Activated CD8-positive, alpha-beta memory T cell treated with anti-CD3 and anti-CD28 coated beads, Interleukin-2, amount 50 U/mL, for 48 hours (primary cell): ENCODE measurements around the gene TMEM131L.
"Not testable (repeated sequence)": the region's sequence is repeated elsewhere in the genome, so short reads cannot be mapped to it uniquely, and the experiment has no call there.

Experiments
- DNase-seq: peaks from one replicate; pipeline ENCODE4 v3.0.0-alpha.2; 2020

Gene TMEM131L

DNA sequence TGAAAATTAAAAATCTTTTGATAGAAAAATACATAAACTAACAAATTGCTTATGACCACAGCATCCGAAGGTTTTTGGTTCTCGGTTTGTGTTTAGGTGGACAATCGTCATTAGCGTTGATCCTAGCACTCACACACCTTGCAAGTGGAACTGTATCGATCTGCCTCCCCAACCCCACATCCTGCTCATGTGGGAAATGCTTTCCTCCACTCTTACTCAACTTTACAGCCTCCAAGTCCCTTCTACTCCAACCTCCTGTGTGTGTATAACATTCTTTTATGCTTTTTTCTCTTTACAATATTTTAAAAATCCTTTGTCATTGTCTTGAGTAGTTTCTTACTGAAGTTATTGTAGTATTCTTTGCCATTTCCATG, 15.6 kb upstream of the TMEM131L start:
- DNase-seq, result peak; percentile 46

DNA sequence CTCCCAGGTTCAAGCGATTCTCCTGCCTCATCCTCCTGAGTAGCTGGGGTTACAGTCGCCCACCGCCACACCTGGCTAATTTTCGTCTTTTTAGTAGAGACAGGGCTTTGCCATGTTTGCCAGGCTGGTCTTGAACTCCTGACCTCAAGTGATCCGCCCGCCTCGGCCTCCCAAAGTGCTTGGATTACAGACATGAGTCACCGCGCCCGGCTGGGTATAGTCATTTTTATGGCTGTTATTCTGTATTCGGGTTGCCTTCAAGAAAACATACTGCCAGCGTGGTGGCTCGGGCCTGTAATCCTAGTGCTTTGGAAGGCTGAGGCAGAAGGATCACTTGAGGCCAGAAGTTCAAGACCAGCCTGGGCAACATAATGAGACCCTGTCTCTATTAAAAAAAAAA, 15.0 kb upstream of the TMEM131L start:
- peak; percentile 44 for DNase-seq

DNA sequence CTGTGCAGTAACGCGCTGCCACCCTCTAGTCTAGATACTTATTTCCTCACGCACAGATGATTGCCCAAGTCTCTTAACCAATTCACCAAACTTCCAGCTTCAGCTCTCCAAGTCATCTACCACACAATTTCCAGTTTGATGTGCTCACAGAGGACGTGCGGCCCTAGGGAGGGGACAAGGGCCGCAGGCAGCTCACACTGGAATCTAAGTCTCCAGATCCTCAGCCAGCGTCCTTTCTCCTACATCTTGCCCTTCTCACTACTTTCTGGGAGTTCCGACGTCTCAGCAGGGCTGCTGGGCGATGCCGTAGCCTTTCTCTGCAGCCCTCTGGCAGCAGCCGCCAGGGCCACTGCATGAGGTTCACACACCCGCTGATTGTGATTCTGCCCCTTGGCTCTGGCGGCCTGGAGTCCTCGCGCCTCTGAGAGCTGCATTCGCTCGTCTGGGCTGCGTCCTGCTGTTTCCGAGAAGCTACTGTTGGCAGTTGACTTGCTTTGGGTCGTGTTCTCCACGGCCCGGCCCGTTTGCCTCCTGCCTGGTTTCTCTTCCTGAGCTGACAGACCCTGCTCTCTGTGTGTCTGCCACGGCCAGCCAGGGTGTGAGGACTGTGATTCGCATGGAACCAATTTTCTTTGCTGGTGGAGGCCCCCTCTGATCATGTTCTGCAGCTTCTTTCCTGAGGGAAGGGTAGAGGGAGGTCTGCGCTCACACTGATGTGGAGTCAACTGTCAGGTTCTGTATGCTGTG, 14.1 kb upstream of the TMEM131L start:
- DNase-seq, result peak; percentile 49

DNA sequence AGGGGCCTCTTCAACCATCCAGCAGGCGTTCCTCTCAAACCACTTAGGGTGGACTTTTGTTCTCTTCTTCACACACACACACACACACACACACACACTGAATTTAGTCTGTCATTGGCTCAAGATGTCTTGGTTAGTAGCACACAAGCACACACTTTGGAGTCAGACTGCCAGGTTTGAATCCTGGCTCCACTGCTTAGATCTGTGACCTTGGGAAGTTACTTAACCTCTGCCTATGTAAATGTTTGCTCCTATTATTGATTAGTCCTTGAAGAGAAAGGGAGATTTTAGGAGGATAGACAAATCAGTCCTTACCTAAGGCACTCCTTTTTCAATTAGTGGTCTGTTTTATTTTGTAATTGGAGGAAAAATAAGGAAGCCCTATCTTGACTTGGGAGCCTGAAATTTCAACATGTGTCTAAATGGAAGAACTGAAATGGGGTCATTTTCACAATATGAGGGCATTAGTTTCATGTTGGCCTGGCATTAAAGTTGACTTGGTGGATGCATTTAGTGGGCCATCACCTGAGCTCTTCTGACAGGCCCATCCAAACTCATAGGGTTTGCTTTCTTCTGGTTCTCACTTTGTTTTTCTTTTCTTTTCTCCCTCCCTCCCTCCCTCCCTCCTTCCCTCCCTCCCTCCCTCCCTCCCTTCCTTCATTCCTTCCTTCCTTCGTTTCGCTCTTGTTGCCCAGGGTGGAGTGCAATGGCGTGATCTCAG, 13.3 kb upstream of the TMEM131L start:
- DNase-seq, result no peak

DNA sequence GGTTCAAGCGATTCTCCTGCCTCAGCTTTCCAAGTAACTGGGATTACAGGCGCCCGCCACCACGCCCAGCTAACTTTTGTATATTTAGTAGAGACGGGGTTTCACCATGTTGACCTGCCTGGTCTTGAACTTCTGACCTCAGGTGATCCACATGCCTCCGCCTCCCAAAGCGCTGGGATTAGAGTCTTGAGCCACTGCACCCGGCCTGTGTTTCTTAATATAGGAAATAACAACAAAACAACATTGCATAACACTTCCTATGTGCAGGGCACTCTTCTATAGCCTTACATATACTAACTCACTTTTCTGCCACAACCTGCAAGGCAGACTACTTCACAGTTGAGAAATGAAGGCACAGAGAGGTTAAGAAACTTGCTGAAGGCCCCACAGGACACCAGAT, 12.8 kb upstream of the TMEM131L start:
- no peak for DNase-seq

DNA sequence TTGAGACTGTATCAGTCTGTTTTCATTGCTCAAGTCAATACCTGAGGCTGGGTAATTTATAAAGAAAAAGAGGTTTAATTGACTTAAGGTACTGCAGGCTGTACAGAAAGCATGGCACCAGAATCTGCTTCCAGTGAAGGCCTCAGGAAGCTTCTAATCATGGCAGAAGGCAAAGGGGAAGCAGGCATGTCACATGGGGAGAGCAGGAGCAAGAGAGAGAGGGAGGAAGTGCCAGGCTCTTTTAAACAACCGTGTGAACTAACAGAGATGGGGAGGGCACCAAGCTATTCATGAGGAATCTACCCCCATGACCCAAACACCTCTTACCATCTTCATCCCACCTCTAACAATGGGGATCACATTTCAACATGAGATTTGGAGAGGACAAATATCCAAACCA, 7.2 kb upstream of the TMEM131L start:
- DNase-seq, result no peak

DNA sequence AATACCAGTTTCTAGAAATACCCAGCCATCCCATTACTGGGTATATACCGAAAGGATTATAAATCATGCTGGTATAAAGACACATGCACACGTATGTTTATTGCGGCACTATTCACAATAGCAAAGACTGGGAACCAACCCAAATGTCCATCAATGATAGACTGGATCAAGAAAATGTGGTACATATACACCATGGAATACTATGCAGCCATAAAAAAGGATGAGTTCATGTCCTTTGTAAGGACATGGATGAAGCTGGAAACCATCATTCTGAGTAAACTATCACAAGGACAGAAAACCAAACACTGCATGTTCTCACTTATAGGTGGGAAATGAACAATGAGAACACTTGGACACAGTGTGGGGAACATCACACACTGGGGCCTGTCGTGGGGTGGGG, 4.6 kb upstream of the TMEM131L start:
- DNase-seq, result not testable (repeated sequence)

DNA sequence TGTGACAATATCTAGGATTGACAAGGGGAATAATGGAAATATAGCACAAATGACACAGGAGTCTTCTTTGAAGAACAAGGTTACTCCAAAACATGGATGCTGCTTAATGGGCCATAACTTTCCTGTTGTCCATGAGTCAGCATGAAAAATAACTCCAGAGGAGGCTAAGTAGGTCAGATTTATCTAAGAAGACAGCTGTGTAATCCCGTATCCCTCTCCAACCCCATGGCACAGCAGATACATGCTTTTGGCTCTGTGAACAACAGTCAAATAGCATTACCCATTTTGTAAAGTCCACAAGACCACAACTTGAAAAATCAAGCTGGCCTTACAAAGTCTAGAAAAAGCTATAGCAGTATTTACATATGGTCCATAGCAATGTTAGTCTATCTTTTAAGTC, 2.1 kb upstream of the TMEM131L start:
- DNase-seq, result no peak

DNA sequence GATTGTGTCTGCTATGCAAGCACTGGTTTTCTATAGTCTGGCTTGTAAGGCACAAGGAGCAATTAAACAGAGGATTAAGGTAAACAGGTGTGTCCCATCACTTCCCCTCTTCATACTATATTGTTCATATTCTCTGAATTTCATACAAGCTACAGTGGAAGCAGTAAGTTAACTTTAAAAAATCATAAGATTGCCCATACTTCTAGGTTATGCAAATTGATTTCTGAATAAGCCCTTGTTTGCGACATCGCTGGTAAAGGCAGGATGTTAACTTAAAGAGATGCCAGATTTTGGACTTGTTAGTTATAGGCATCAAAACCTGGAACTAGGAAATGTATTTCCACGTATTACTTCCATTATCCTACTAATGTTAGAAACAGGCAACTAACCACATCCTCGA, 1.0 kb upstream of the TMEM131L start:
- DNase-seq, result no peak

DNA sequence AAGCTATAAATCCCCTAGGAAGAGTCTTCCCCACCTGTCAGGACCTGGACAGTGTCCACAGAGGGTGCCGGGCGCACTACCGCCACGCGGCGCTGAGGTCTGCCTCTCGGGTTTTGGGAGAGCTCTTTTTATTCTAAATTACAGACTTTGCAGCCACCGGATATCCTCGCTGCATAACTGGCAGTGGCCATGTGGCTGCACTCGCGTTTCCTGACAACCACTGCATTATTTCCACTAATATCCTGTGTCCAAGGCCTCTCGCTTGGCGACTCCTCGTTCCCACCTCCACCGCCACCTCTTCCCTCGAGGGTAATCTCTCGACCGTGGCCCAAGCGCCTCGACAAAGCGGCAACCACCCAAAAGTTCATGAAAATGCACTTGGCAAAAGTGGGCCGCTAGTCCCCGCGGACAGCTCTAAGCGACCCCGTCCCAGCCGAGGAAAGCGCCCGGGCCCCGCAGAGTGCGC, 512 bp upstream of the TMEM131L start:
- no peak for DNase-seq

DNA sequence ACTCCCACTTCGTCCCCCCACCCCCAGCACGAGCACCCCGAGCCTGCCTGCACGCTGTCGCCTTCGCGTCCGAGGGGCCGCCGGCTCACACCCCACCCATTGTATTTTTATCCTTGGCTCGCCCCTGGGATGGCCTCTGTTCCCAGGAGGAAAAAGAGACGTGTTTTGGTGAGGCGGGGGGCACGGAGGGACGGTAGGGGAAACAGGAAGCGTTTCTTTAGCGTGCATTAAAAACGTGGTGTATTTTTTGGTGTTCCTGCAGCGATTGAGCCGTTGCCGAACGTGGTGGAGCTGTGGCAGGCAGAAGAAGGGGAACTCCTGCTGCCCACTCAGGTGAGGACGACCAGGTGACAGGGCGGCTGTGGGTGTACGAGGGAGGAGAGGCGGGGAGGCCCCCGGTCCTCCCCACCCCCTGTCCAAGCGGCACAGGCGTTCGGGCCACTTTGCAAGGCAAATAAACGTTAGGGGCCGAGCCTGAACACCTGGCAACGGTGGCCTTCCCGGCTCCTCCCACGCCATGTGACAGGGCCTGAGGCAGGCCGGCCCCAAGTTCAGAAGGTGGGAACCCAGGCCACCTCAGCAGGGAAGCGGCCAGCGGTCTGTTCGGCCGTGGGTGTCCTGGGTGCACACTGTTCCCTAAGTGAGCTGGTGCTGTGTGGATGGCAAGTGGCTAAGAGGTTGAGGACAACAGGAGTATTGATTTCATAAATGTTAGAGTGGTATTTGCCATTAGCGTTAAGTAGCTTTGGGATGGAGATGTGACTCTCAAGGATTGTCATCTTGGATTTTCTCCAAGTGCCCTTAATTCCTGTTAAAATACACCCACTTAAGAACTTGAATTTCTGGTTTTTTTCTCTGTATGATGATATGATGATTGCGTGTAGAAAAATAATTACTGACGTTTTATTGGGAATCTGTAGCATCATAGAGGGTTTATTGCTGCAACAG, 1.1 kb downstream of the TMEM131L start:
- DNase-seq, result peak; percentile 73

DNA sequence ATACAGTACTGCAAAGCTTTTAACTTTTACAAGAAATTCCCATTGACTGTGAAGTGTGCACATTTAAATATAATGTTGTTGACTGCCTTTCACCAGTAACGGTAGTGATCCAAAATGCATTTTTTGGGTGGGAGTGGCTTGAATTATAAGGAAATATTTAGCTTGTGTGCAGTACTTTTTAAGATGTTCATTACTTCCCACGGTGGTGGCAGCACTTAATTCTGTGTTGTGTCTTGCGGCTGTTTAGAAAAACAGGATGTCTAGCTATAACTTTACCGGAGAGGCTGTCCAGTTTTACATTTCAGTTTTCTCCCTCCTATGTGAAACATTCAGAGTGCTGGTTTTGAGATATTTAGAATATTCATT, 1.7 kb downstream of the TMEM131L start:
- DNase-seq, result no peak

DNA sequence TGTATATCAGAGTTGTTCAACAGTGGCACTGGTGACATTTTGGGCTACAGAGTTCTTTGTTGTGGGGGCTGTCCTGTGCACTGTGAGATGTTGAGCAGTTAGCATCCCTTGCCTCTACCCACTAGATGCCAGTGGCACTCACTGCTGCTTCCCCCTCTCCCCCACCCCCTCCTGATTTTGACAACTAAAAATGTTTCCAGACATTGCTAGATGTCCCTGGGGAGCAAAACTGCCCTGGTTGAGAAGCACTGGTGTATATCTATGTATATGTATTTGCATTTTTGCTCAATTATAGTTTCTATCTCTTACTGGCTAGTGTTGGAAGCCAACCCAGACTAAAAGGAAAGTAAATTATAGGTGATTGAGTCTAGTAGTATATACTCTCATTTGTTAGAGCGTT, 2.4 kb downstream of the TMEM131L start:
- no peak for DNase-seq

DNA sequence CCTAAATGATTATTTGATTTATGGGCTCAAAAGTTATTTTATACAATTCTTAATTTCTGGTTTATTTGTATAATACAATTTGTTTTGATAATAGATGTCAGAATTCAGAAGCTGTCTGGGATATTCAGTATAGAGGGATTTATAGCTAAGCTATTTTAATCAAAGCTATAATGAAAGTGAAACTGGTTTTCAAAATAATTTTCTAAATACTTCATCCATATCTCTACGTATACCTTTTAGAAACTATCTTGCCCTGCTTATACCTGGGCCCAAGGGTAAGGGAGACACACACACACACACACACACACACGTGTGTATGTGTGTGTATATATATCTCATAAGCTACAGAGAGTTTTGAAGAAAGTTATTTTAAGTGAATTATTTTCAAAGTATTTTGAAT, 2.9 kb downstream of the TMEM131L start:
- DNase-seq, result no peak

DNA sequence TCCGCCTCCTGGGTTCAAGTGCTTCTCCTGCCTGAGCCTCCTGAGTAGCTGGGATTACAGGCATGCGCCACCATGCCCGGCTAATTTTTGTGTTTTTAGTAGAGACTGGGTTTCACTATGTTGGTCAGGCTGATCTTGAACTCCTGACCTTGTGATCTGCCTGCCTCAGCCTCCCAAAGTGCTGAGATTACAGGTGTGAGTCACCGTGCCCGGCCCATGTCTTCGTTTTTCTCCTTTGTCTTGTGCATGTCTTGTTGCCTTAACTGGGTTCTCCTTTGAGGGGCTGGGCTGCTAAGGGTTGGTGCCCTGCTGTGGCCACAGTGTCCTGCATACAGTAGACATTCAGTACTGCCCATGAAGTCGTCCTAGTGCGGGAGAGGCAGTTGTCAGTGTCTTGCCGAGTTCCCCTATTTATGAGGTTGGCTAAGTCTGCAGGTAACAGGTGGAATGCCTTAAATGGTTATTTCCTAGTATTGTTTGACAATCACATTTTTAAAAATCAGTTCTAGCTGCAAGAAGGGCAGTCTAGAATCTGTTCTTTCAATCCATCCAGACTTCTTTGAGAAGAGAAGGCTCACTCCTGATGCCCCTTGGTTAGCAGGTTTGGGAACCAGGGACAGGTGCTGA, 5.0 kb downstream of the TMEM131L start:
- not testable (repeated sequence) for DNase-seq

DNA sequence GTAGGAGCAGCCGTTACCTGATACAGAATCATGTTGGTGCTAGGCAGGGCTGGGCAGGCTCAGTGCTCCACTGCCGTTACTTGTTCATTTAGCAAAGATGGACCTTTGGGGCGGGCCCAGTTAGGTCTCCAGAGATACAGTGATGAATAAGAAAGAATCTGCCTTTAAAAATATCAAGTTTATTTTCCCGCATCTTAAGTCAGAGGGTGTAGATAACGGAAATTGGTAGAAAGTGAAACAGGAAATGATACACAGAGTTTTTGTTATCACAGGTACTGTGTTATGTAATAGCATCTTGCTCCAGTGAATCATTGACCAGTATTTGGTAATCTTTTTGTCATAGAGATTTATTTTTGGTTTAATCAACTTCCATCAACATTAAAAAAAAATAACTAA, 5.5 kb downstream of the TMEM131L start:
- DNase-seq, result no peak

DNA sequence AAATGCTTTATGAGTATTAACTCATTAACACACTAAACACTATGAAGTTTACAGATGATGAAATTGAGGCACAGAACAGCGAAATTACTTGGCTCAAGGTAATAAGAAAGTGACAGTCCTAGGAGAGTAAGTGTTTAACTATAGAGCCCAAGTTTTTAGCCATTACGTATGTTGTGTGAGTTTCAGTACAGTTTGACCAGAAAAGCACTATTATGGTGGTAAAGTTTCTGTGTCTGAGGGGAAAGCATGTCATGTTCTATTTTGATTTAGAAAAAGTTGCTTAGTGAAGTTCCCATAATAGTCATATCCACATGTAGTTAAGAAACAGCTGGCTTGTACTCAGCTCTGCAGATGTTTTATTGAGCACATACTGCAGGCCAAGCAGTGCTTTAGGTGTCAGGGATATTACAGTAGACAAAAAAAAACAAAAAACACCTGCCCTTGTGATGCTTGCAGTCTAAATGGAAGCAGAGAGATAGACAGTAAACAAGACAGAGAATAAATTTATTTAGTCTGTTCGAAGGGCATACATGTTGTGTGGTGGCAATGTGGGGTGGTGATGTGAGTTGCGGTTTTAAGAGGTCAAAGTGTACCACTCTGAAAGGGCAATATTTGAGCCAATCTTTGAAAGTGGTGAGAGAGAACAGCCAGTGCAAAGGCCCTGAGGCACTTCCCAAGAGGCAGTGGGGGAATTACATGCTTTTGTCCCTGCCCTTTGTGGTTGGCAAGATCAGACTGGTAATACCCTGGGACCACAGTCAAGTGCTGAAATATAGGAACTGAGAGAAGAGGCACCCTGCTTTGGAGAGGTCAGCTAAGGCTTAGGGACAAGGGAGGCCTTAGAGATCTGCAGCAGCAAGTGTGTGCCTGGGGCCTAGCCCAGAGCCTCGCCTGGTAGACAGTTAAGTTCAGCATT, 6.2 kb downstream of the TMEM131L start:
- DNase-seq, result no peak

DNA sequence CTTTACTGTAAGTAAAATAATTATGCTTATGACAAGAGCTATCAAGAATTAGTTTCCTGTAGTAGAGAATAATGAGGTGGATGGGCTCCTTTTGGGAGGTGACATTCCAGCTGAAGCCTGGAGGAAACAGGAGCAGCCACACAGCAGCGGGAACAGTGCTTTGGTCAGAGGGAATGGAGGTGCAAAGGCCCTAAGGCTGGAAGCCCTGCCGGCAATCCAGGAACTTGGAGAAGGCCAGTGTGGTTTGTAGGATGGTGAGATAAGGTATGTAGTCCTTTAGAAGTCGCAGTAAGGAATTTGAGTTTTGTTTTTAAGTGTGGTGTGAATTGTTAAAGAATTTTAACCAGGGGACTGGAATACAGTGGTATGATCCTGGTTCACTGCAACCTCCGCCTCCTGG, 8.1 kb downstream of the TMEM131L start:
- no peak for DNase-seq

DNA sequence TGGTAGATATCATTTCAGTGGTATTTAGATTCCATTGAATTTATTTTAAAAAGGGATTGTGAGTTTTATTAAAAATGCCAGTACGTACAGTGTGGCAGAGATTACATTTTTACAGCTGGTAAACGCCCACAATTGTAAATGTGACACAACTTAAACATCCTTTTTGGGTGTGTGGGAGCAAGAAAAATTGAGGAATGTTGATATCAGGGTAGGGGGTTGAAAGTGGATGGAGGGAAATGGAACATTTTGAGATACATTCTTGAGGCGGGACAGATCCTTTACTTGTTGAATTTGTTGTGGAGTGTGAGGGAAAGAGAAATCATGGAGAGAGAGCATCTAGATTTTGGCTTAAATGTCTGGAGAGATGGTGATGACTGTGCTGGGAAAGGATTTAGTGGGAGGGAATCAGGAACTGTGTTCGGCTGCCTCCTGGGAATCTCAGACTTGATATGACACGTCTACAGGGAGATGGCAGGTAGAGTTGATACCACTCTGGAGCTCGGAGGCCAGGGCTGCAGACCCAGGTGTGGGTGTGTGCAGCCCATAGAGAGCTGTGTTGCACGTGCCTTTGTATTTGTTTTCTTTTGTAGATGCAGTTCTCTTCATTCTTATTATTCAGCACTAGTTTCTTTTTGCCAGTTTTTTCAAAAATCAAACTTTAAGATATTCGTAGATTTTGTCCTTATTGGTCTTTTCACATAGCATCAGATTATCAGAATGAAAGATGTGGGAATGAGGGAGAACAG, 10.8 kb downstream of the TMEM131L start:
- DNase-seq, result no peak

DNA sequence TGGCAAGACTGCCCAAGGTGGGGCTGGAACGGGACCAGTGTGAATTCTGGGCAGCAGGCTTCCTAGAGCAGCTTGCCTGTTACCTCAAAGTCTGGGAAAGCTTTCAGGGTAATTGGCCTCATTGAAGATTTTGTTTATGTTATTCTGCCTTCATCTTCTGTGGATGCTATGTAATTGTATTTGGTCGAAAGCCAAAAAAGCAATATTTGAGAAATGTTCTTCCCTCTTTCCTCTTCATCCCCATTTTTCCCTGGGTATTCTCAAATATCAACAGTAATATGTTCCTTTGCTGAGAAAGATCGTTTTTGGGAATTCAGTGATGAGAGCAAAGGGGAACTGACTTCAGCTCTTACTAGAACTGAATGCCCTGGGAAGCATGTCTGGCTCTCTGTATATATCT, 12.9 kb downstream of the TMEM131L start:
- DNase-seq, result no peak

DNA sequence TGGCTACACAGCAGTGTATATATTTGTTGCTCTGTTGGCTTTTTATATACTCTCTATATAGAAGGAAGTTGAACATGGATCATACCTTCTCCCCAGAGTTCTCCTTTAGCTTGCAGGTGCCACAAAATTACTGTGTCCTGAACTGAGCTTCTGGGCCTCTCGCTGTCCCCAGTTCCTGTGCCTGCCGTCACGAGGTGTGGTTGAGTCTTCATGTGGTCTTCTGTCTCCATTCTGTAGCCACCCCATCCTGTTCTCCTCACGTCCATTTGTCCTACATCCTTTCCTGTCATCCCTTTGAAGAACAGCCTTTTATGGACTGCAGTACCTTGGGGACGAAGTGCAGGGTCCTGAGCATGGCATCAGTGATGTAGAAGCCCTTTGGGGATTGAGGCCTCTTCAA, 14.5 kb downstream of the TMEM131L start:
- no peak for DNase-seq
